Naive thymus-derived CD8-positive, alpha-beta T cell (primary cell): Measurements from ENCODE around the gene SUPT4H1. TPM values are rescaled to one million over a fixed set of nuclear protein-coding genes. Genes with fewer than 3 reads are reported as not detected.

ENCODE experiments used
- ATAC-seq, 2 donors: fragments of 150-1000 bp; cut with Tn5 transposase in 1 of 2; sonication (Bioruptor Pico), chemical (Tn5 transposase) in 1 of 2; 1 replicate in 1 of 2; 2 replicates in 1 of 2; pipeline ENCODE4 v1.10.0; 2021; ENCODE audit warnings: mild to moderate bottlenecking in 2 of 2, moderate library complexity in 2 of 2
- POLR2A ChIA-PET: fragments of 350-600 bp; sonication (Branson Sonifier 250); formaldehyde crosslinking; loops from one replicate; lab custom pipeline; 2021; ENCODE audit warnings: antibody characterized with exemption; lab: Charles Lee
- DNase-seq, 10 donors: peaks; one replicate each; pipeline versions ENCODE4 v3.0.0 to v3.0.0-alpha.2; 2020 to 2022
- H3K27ac Mint-ChIP-seq, 10 donors: one replicate each; pipeline ENCODE4 v1.8.0; 2020 to 2022; ENCODE audit warnings: mild to moderate bottlenecking in 10 of 10, mixed read lengths in 10 of 10, moderate library complexity in 4 of 10, inconsistent platforms in 1 of 10
- H3K27me3 Mint-ChIP-seq, 5 donors: one replicate each; pipeline ENCODE4 v1.8.0; 2021 to 2022; ENCODE audit warnings: mixed read lengths in 5 of 5
- H3K36me3 Mint-ChIP-seq, 3 donors: one replicate each; pipeline ENCODE4 v1.8.0; 2020 to 2022; ENCODE audit warnings: mixed read lengths in 3 of 3, mild to moderate bottlenecking in 2 of 3, inconsistent platforms in 1 of 3
- H3K4me1 Mint-ChIP-seq, 4 donors: one replicate each; pipeline ENCODE4 v1.8.0; 2021 to 2022; ENCODE audit warnings: mixed read lengths in 4 of 4
- H3K4me3 Mint-ChIP-seq, 10 donors: one replicate each; pipeline ENCODE4 v1.8.0; 2020 to 2022; ENCODE audit warnings: mild to moderate bottlenecking in 10 of 10, mixed read lengths in 10 of 10, moderate library complexity in 6 of 10, inconsistent platforms in 1 of 10
- H3K9me3 Mint-ChIP-seq, 9 donors: one replicate each; pipeline ENCODE4 v1.8.0; 2020 to 2022; ENCODE audit warnings: mixed read lengths in 9 of 9, mild to moderate bottlenecking in 3 of 9, inconsistent platforms in 1 of 9, moderate library complexity in 1 of 9
- microRNA-seq: library from miRNA; unstranded; fragments of <30 nt; microRNA quantifications from one replicate; pipeline ENCODE4 v1.2.0, GENCODE V29; 2022; ENCODE audit warnings: borderline microRNAs expressed
- polyA plus RNA-seq, 3 donors: library from polyadenylated mRNA; unstranded; fragments of 300-500 nt; fragmentation: Illumina TruSeq; gene quantifications; one replicate each; pipeline ENCODE4 v1.2.3, GENCODE V29; 2021
- total RNA-seq, 8 experiments: library from RNA in 2 of 8; stranded (reverse) in 2 of 8; gene quantifications; one replicate each; pipeline ENCODE4 v1.2.3 and lab custom pipeline; 2021 to 2026

Gene SUPT4H1
- total and polyA plus RNA-seq, 5 experiments from 2014 or later, result 58.2 to 97.4 (median 65.9) TPM

GRCh38 chr17:58303971-58304749, 47.8 kb downstream of the SUPT4H1 start:
- H3K36me3 Mint-ChIP-seq, result peaks cover 0 to 5% (median 4%) of the 10 kb centered on the region in 3 donors

GRCh38 chr17:58302919-58303585, 48.9 kb downstream of the SUPT4H1 start:
- Mint-ChIP-seq H3K4me3 (no peak overlapping the region), H3K4me1 (peaks cover 0 to 7% (median 6%) of the 10 kb centered on the region in 4 donors), H3K27ac (peak overlapping the region in 1 of 10 donors; percentile 70), H3K27me3 (no peaks in the 10 kb centered on the region), H3K9me3 (no peaks in the 10 kb centered on the region), H3K36me3 (peaks cover 0 to 5% (median 4%) of the 10 kb centered on the region in 3 donors)
- POLR2A ChIA-PET, result interaction anchor here (1.6 kb wide), 1 partner anchor 34 kb away, joined by 6 read pairs; no protein-coding TSS in a partner anchor
- DNase-seq (peak in 1 of 10 donors; percentile 15), ATAC-seq (no peak)

More at GRCh38 chr17:58303971-58304749, 47.8 kb downstream of the SUPT4H1 start:
- ATAC-seq (peak; percentile 90 to 94), DNase-seq (peak; percentile 26 to 70 (median 51))
- no peaks in the 10 kb centered on the region for H3K27me3 Mint-ChIP-seq
- H3K27ac Mint-ChIP-seq, result peak overlapping the region in 3 of 10 donors; percentile 10 to 56 (median 22)
- H3K4me1 Mint-ChIP-seq, result peaks cover 0 to 7% (median 6%) of the 10 kb centered on the region in 4 donors
- no peak overlapping the region for H3K4me3 Mint-ChIP-seq
- H3K9me3 Mint-ChIP-seq, result no peaks in the 10 kb centered on the region
- POLR2A ChIA-PET, result interaction anchor here (0.7 to 1.6 kb wide), 5 partner anchors 33 to 47 kb away, joined by 3 to 6 read pairs (median 4); partner anchors contain the start of gene SUPT4H1

GRCh38 chr17:58302171-58302918, 49.7 kb downstream of the SUPT4H1 start:
- H3K9me3 Mint-ChIP-seq, result no peaks in the 10 kb centered on the region
- H3K27ac Mint-ChIP-seq, result no peak overlapping the region
- H3K4me1 Mint-ChIP-seq, result peaks cover 0 to 7% (median 6%) of the 10 kb centered on the region in 4 donors
- no peaks in the 10 kb centered on the region for H3K27me3 Mint-ChIP-seq
- no peak overlapping the region for H3K4me3 Mint-ChIP-seq
- POLR2A ChIA-PET, result no interaction called here
- no peak for ATAC-seq
- DNase-seq, result peak in 1 of 10 donors; percentile 12
- peaks cover 0 to 4% (median 4%) of the 10 kb centered on the region in 3 donors for H3K36me3 Mint-ChIP-seq

GRCh38 chr17:58301504-58302150, 50.4 kb downstream of the SUPT4H1 start:
- Mint-ChIP-seq H3K9me3 (no peaks in the 10 kb centered on the region), H3K36me3 (no peaks in the 10 kb centered on the region), H3K27me3 (no peaks in the 10 kb centered on the region), H3K27ac (peak overlapping the region in 1 of 10 donors; percentile 5), H3K4me3 (no peak overlapping the region), H3K4me1 (peaks cover 0 to 7% (median 6%) of the 10 kb centered on the region in 4 donors)
- POLR2A ChIA-PET, result no interaction called here
- DNase-seq, result peak in 2 of 10 donors; percentile 14 to 60
- ATAC-seq, result no peak

GRCh38 chr17:58300336-58300735, 51.7 kb downstream of the SUPT4H1 start:
- DNase-seq (no peak), ATAC-seq (no peak)
- no peaks in the 10 kb centered on the region for H3K27me3 Mint-ChIP-seq
- no peaks in the 10 kb centered on the region for H3K9me3 Mint-ChIP-seq
- peaks cover 0 to 7% (median 6%) of the 10 kb centered on the region in 4 donors for H3K4me1 Mint-ChIP-seq
- no peak overlapping the region for H3K27ac Mint-ChIP-seq
- H3K36me3 Mint-ChIP-seq, result no peaks in the 10 kb centered on the region
- H3K4me3 Mint-ChIP-seq, result no peak overlapping the region
- POLR2A ChIA-PET, result no interaction called here

Small RNA genes within 50 kb of the gene (microRNA-seq; reads per million reads assigned to microRNA genes)
- not detected for gene MIR4736

Other genes with a start within 250 kb of the SUPT4H1 start
- gene OR4D1, start 203.8 kb downstream of the SUPT4H1 start, total RNA-seq, result 1 to 10 TPM; 2.6 to 2.9 TPM
- 1 to 10 TPM; 1.6 to 3.0 (median 2.9) TPM for gene OR4D1, start 203.8 kb downstream of the SUPT4H1 start, polyA plus RNA-seq
- gene OR4D2, start 185.2 kb downstream of the SUPT4H1 start, total RNA-seq, result not detected
- gene OR4D2, start 185.2 kb downstream of the SUPT4H1 start, polyA plus RNA-seq, result not detected
- gene EPX, start 159.5 kb downstream of the SUPT4H1 start, total RNA-seq, result not detected
- not detected for gene EPX, start 159.5 kb downstream of the SUPT4H1 start, polyA plus RNA-seq
- gene MKS1, start 132.9 kb downstream of the SUPT4H1 start, total RNA-seq, result 10 to 100 TPM; 23.0 to 28.5 TPM
- gene MKS1, start 132.9 kb downstream of the SUPT4H1 start, polyA plus RNA-seq, result 10 to 100 TPM; 10.5 to 14.2 (median 13.0) TPM
- gene LPO, start 113.6 kb downstream of the SUPT4H1 start, total RNA-seq, result not detected
- gene LPO, start 113.6 kb downstream of the SUPT4H1 start, polyA plus RNA-seq, result not detected
- not detected for gene MPO, start 71.3 kb downstream of the SUPT4H1 start, total RNA-seq
- not detected for gene MPO, start 71.3 kb downstream of the SUPT4H1 start, polyA plus RNA-seq
- 10 to 100 TPM; 15.2 to 15.4 TPM for gene TSPOAP1, start 23.4 kb downstream of the SUPT4H1 start, total RNA-seq
- gene TSPOAP1, start 23.4 kb downstream of the SUPT4H1 start, polyA plus RNA-seq, result 1 to 10 TPM in 2 of 3 donors, under 1 TPM in 1; 0.43 to 1.9 (median 1.5) TPM
- 1 to 10 TPM; 1.2 to 1.7 TPM for gene RNF43, start 65.3 kb upstream of the SUPT4H1 start, total RNA-seq
- under 1 TPM; 0.07 to 0.90 (median 0.75) TPM for gene RNF43, start 65.3 kb upstream of the SUPT4H1 start, polyA plus RNA-seq
- gene HSF5, start 136.2 kb upstream of the SUPT4H1 start, total RNA-seq, result 1 to 10 TPM; 2.9 to 3.0 TPM
- gene HSF5, start 136.2 kb upstream of the SUPT4H1 start, polyA plus RNA-seq, result 1 to 10 TPM in 1 of 3 donors, under 1 TPM in 2; 0.14 to 1.8 (median 0.73) TPM
- gene MTMR4, start 162.4 kb upstream of the SUPT4H1 start, total RNA-seq, result 10 to 100 TPM; 50.6 to 54.6 TPM
- gene MTMR4, start 162.4 kb upstream of the SUPT4H1 start, polyA plus RNA-seq, result 10 to 100 TPM; 14.8 to 22.4 (median 16.6) TPM